MCF 10A (cell line): ENCODE results near the gene LPGAT1. TPM values are rescaled to one million over a fixed set of nuclear protein-coding genes. Genes with fewer than 3 reads are reported as not detected.

Experiments used
- BruUV-seq: library from RNA; stranded (reverse); fragments of 400-500 nt; replicated peaks from 2 replicates; lab custom pipeline; 2021; lab: Mats Ljungman, UMichigan
- CTCF ChIA-PET: fragments of 300-600 bp; sonication (Branson Sonifier 250); formaldehyde crosslinking; extraction: SDS; loops from one replicate; lab custom pipeline; 2021; ENCODE audit warnings: antibody characterized with exemption, inconsistent platforms; lab: Yijun Ruan, JAX
- POLR2A ChIA-PET: fragments of 300-600, 350-650 bp; sonication (Branson Sonifier 250); formaldehyde crosslinking; extraction: SDS; loops from one replicate; lab custom pipeline; 2020; ENCODE audit warnings: antibody characterized with exemption, inconsistent platforms; lab: Yijun Ruan, JAX
- DNase-seq: peaks from one replicate; pipeline ENCODE4 v3.0.0-alpha.2; 2018; ENCODE audit not compliant: unreplicated experiment
- H3K27ac Mint-ChIP-seq: one replicate; pipeline ENCODE4 v1.8.0; 2022; ENCODE audit warnings: mild to moderate bottlenecking, low read depth, mixed read lengths; ENCODE audit not compliant: unreplicated experiment
- H3K27me3 Mint-ChIP-seq: one replicate; pipeline ENCODE4 v1.8.0; 2022; ENCODE audit warnings: mixed read lengths; ENCODE audit not compliant: insufficient read depth, unreplicated experiment
- H3K36me3 Mint-ChIP-seq: one replicate; pipeline ENCODE4 v1.8.0; 2022; ENCODE audit warnings: mild to moderate bottlenecking, moderate library complexity, mixed read lengths; ENCODE audit not compliant: insufficient read depth, unreplicated experiment
- H3K4me1 Mint-ChIP-seq: one replicate; pipeline ENCODE4 v1.8.0; 2022; ENCODE audit warnings: mixed read lengths; ENCODE audit not compliant: insufficient read depth, unreplicated experiment
- H3K4me3 Mint-ChIP-seq: one replicate; pipeline ENCODE4 v1.8.0; 2022; ENCODE audit warnings: mild to moderate bottlenecking, moderate library complexity, mixed read lengths; ENCODE audit not compliant: unreplicated experiment
- H3K9me3 Mint-ChIP-seq: one replicate; pipeline ENCODE4 v1.8.0; 2022; ENCODE audit warnings: mixed read lengths; ENCODE audit not compliant: unreplicated experiment
- intact Hi-C: fragments of 100-400 bp; cut with micrococcal nuclease; formaldehyde crosslinking; loops from 2 replicates; pipeline ENCODE4 v1.14.1; 2022
- total RNA-seq: library from RNA; stranded (reverse); gene quantifications from 2 replicates; pipeline ENCODE4 v1.2.3, GENCODE V29; 2022
- TF ChIP-seq, protein P1 (sequence below): fragments of 200-600 bp; IDR thresholded peaks from one replicate; pipeline ENCODE4 v1.8.0; 2022; ENCODE audit warnings: antibody characterized with exemption, mild to moderate bottlenecking; ENCODE audit not compliant: unreplicated experiment

LPGAT1 gene
- total RNA-seq, 1 experiment from 2014 or later, result 76.2 TPM

- BruUV-seq, result no TSS peak
- no peak overlapping the region for H3K4me3 Mint-ChIP-seq
- H3K27me3 Mint-ChIP-seq, result no peaks in the 10 kb centered on the region
- no peak for DNase-seq
- TF ChIP-seq, protein P1, sequence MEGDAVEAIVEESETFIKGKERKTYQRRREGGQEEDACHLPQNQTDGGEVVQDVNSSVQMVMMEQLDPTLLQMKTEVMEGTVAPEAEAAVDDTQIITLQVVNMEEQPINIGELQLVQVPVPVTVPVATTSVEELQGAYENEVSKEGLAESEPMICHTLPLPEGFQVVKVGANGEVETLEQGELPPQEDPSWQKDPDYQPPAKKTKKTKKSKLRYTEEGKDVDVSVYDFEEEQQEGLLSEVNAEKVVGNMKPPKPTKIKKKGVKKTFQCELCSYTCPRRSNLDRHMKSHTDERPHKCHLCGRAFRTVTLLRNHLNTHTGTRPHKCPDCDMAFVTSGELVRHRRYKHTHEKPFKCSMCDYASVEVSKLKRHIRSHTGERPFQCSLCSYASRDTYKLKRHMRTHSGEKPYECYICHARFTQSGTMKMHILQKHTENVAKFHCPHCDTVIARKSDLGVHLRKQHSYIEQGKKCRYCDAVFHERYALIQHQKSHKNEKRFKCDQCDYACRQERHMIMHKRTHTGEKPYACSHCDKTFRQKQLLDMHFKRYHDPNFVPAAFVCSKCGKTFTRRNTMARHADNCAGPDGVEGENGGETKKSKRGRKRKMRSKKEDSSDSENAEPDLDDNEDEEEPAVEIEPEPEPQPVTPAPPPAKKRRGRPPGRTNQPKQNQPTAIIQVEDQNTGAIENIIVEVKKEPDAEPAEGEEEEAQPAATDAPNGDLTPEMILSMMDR, result no peak
- peaks cover 7% of the 10 kb centered on the region for H3K36me3 Mint-ChIP-seq
- intact Hi-C loops, result no loop called here
- POLR2A ChIA-PET, result interaction anchor here (0.6 to 2.2 kb wide), 9 partner anchors 8 to 183 kb away, joined by 3 to 7 read pairs (median 3); partner anchors contain the start of gene SLC30A1
- no peaks in the 10 kb centered on the region for H3K9me3 Mint-ChIP-seq
- CTCF ChIA-PET, result interaction anchor here (0.6 to 2.8 kb wide), 16 partner anchors 9 to 278 kb away, joined by 3 to 13 read pairs (median 3); no protein-coding TSS in a partner anchor
- no peaks in the 10 kb centered on the region for H3K4me1 Mint-ChIP-seq
- H3K27ac Mint-ChIP-seq, result no peak overlapping the region
These were observed 68.4 kb downstream of the LPGAT1 start for GRCh38 chr1:211762206-211762605.

DNA sequence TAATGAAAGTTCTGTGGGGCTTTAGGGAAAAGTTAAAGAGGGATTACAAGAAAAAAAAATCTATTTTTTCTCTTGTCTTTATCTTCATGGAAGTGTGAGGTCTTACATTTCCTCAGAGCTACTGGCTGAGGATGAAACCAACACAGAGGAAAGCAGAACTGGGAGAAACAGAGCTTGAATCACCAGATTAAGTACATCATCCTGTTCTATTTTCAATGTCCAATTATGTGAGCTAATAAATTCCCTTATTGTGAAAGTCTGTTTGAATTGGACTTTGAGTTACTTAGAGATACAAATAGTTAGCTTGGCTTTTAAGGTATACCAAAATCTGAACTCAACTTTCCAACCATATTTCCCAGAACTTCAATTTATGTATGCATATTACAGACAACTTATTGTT is 69.2 kb downstream of the LPGAT1 start:
- TF ChIP-seq, protein P1, result no peak
- H3K4me1 Mint-ChIP-seq, result no peaks in the 10 kb centered on the region
- no peak overlapping the region for H3K27ac Mint-ChIP-seq
- intact Hi-C loops, result no loop called here
- peaks cover 6% of the 10 kb centered on the region for H3K36me3 Mint-ChIP-seq
- POLR2A ChIA-PET, result interaction anchor here (0.5 to 2.2 kb wide), 6 partner anchors 8 to 160 kb away, joined by 3 to 7 read pairs (median 3); no protein-coding TSS in a partner anchor
- H3K27me3 Mint-ChIP-seq, result no peaks in the 10 kb centered on the region
- H3K4me3 Mint-ChIP-seq, result no peak overlapping the region
- no peaks in the 10 kb centered on the region for H3K9me3 Mint-ChIP-seq
- CTCF ChIA-PET, result interaction anchor here (0.8 to 2.8 kb wide), 12 partner anchors 8 to 273 kb away, joined by 3 to 13 read pairs (median 6); no protein-coding TSS in a partner anchor
- BruUV-seq, result no TSS peak
- DNase-seq, result no peak

DNA sequence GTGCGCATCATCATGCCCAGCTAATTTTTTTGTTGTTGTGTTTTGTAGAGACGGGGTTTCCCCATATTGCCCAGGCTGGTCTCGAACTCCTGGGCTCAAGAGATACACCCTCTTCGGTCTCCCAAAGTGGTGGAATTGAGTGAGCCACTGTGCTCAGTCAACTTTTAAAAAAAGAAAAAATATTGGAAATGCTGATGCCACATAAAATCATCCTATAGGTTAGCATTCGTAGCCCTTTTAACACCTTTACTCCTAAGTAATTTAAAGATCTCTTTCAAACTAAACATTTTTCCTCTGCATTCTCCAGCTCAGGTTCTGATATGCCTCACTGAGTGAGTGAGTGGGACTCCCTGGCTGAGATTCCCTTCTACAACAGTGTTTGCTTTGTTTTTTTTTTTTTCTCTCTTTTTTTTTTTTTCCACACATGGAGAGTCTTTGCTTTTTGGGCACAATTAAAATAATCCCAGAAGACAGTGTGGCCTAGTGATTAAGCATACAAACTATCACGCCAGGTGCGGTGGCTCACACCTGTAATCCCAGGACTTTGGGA is 74.0 kb downstream of the LPGAT1 start:
- H3K9me3 Mint-ChIP-seq, result no peaks in the 10 kb centered on the region
- intact Hi-C loops, result no loop called here
- no TSS peak for BruUV-seq
- POLR2A ChIA-PET, result no interaction called here
- H3K36me3 Mint-ChIP-seq, result peaks cover 12% of the 10 kb centered on the region
- no peaks in the 10 kb centered on the region for H3K27me3 Mint-ChIP-seq
- no peak overlapping the region for H3K27ac Mint-ChIP-seq
- no peak overlapping the region for H3K4me3 Mint-ChIP-seq
- no peak for DNase-seq
- TF ChIP-seq, protein P1, result no peak
- CTCF ChIA-PET, result interaction anchor here (0.6 to 2.1 kb wide), 8 partner anchors 10 to 804 kb away, joined by 3 to 16 read pairs (median 3); no protein-coding TSS in a partner anchor
- H3K4me1 Mint-ChIP-seq, result no peaks in the 10 kb centered on the region

DNA sequence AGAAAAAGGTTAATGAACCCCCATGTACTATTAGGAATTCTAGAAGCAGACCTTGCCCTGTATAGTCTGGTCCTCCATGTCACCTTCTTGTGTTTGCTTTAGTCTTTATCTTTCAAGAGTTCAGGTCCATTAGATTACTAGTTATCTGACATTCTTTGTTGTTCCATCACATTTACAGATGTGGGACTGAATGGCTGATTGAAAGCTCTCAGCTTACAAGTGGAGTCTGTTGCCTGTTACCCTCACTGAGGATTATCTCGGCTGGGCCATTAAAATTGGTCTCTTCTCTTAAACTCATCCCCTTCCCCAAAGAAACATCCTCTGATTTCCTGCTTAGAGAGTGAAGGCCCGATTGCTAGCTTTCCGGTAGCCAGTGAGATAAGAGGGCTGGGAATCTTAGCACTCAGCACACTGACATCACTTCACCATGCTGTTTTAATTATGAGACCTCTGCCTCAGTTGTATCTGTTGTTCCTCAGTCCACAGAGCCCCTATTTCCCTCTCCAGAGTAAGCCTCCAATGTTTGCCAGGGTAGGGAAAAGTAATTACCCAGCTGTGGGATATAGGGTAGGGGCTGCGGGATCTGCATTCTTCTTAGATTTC is 76.8 kb downstream of the LPGAT1 start:
- ChIA-PET POLR2A (interaction anchor here (0.6 to 1.3 kb wide), 7 partner anchors 8 to 249 kb away, joined by 3 read pairs; no protein-coding TSS in a partner anchor), CTCF (interaction anchor here (0.6 to 2.2 kb wide), 8 partner anchors 8 to 435 kb away, joined by 3 to 8 read pairs (median 4); no protein-coding TSS in a partner anchor)
- DNase-seq, result no peak
- Mint-ChIP-seq H3K4me1 (no peaks in the 10 kb centered on the region), H3K36me3 (peaks cover 28% of the 10 kb centered on the region), H3K9me3 (no peaks in the 10 kb centered on the region), H3K27ac (no peak overlapping the region), H3K27me3 (no peaks in the 10 kb centered on the region), H3K4me3 (no peak overlapping the region)
- intact Hi-C loops, result no loop called here
- BruUV-seq, result no TSS peak
- TF ChIP-seq, protein P1, result no peak
